ENCODE data around the gene HSPA2. TPM values are rescaled to one million over a fixed set of nuclear protein-coding genes. Genes with fewer than 3 reads are reported as not detected.

The HSPA2 gene
- polyA plus RNA-seq, 1 of the 3 experiments (the other 2 are of a cell fraction): 20.8 TPM

- no peaks in the 10 kb centered on the region for H3K9me3 ChIP-seq
- peaks cover 8 to 13% of the 10 kb centered on the region in 2 experiments for H3K36me3 ChIP-seq (replicated peaks in 1 of 2; ENCODE audit: control insufficient read depth in 1 of 2, insufficient read depth in 2 of 2, low read length in 1 of 2)
- WGBS (ENCODE audit: low lambda C conversion rate): 97% methylated on average over 1 of the region's 1 CpG
- CTCF ChIA-PET: interaction anchor here (5.6 kb wide), 1 partner anchor 21 kb away, joined by 20 read pairs; no protein-coding TSS in a partner anchor
- H3K4me1 ChIP-seq (ENCODE audit: control insufficient read depth in 1 of 2, insufficient read depth in 2 of 2, low read depth in 1 of 2, low read length in 1 of 2): peaks cover 21 to 24% of the 10 kb centered on the region in 2 experiments
- H3K27ac ChIP-seq (ENCODE audit: low read depth in 2 of 2, low read length in 1 of 2): peak overlapping the region; percentile 28 to 95; a peak in 2 of 4 replicates
- no peak overlapping the region for H3K4me3 ChIP-seq (ENCODE audit: low read depth in 2 of 2, low read length in 1 of 2)
- no peaks in the 10 kb centered on the region for H3K27me3 ChIP-seq (ENCODE audit: insufficient read depth)
- TF ChIP-seq MEF2A (IDR thresholded peaks at IDR 0.05; ENCODE audit: borderline replicate concordance, low read depth) (no peak), MXI1 (IDR thresholded peaks at IDR 0.05; ENCODE audit: low read depth, low read length) (no peak), TEAD4 (IDR thresholded peaks at IDR 0.05; ENCODE audit: borderline replicate concordance, insufficient read depth) (no peak), EP300 (IDR thresholded peaks at IDR 0.05; ENCODE audit: borderline replicate concordance in 1 of 2, low read depth in 1 of 2, low read length in 1 of 2) (no peak), TAF1 (IDR thresholded peaks at IDR 0.05; ENCODE audit: borderline replicate concordance, low read depth, low read length) (no peak), USF1 (IDR thresholded peaks at IDR 0.05; ENCODE audit: borderline replicate concordance, low read depth) (no peak), FOXM1 (IDR thresholded peaks at IDR 0.05; ENCODE audit: low read depth) (no peak), GABPA (IDR thresholded peaks at IDR 0.05; ENCODE audit: low read depth) (no peak), RXRA (IDR thresholded peaks at IDR 0.05; ENCODE audit: borderline replicate concordance, low read depth) (no peak), ELF1 (IDR thresholded peaks at IDR 0.05) (no peak), JUND (IDR thresholded peaks at IDR 0.05) (no peak), RAD21 (IDR thresholded peaks at IDR 0.05; ENCODE audit: low read length) (no peak), TCF12 (IDR thresholded peaks at IDR 0.05) (no peak), FOXJ3 (CRISPR knock-in tag; IDR thresholded peaks at IDR 0.05) (no peak), NRF1 (IDR thresholded peaks at IDR 0.05; ENCODE audit: low read depth, low read length) (no peak), NFIC (IDR thresholded peaks at IDR 0.05; ENCODE audit: borderline replicate concordance) (no peak)
- TF ChIP-seq, protein P1, sequence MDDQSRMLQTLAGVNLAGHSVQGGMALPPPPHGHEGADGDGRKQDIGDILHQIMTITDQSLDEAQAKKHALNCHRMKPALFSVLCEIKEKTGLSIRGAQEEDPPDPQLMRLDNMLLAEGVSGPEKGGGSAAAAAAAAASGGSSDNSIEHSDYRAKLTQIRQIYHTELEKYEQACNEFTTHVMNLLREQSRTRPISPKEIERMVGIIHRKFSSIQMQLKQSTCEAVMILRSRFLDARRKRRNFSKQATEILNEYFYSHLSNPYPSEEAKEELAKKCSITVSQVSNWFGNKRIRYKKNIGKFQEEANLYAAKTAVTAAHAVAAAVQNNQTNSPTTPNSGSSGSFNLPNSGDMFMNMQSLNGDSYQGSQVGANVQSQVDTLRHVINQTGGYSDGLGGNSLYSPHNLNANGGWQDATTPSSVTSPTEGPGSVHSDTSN (IDR thresholded peaks at IDR 0.05): no peak
- TF ChIP-seq, protein P2, sequence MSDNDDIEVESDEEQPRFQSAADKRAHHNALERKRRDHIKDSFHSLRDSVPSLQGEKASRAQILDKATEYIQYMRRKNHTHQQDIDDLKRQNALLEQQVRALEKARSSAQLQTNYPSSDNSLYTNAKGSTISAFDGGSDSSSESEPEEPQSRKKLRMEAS (IDR thresholded peaks at IDR 0.05; ENCODE audit: low read depth): no peak
- TF ChIP-seq, protein P3, sequence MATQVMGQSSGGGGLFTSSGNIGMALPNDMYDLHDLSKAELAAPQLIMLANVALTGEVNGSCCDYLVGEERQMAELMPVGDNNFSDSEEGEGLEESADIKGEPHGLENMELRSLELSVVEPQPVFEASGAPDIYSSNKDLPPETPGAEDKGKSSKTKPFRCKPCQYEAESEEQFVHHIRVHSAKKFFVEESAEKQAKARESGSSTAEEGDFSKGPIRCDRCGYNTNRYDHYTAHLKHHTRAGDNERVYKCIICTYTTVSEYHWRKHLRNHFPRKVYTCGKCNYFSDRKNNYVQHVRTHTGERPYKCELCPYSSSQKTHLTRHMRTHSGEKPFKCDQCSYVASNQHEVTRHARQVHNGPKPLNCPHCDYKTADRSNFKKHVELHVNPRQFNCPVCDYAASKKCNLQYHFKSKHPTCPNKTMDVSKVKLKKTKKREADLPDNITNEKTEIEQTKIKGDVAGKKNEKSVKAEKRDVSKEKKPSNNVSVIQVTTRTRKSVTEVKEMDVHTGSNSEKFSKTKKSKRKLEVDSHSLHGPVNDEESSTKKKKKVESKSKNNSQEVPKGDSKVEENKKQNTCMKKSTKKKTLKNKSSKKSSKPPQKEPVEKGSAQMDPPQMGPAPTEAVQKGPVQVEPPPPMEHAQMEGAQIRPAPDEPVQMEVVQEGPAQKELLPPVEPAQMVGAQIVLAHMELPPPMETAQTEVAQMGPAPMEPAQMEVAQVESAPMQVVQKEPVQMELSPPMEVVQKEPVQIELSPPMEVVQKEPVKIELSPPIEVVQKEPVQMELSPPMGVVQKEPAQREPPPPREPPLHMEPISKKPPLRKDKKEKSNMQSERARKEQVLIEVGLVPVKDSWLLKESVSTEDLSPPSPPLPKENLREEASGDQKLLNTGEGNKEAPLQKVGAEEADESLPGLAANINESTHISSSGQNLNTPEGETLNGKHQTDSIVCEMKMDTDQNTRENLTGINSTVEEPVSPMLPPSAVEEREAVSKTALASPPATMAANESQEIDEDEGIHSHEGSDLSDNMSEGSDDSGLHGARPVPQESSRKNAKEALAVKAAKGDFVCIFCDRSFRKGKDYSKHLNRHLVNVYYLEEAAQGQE (IDR thresholded peaks at IDR 0.05; ENCODE audit: low read depth, low read length): no peak
- POLR2A ChIA-PET: interaction anchor here (1.5 kb wide), 1 partner anchor 9 kb away, joined by 3 read pairs; no protein-coding TSS in a partner anchor
- H2AFZ ChIP-seq (ENCODE audit: low read depth): no peak overlapping the region
- no peaks in the 10 kb centered on the region for H4K20me1 ChIP-seq (ENCODE audit: insufficient read depth)
- DNase-seq: no peak
- H3K9me2 ChIP-seq: no peaks in the 10 kb centered on the region
- H3K4me2 ChIP-seq: no peak overlapping the region
- peaks cover 26% of the 10 kb centered on the region for H3F3A ChIP-seq (replicated peaks; ENCODE audit: insufficient read depth)
- no peak overlapping the region for H3K9ac ChIP-seq
- peaks cover 55% of the 10 kb centered on the region for H3K79me2 ChIP-seq (ENCODE audit: insufficient read depth)
Observed at GRCh38 chr14:64500088-64500487, 40.5 kb upstream of the HSPA2 start.
